GM23248 (cell line): Measurements from ENCODE around the gene RNF14. TPM values are rescaled to one million over a fixed set of nuclear protein-coding genes. Genes with fewer than 3 reads are reported as not detected.
"Not testable (repeated sequence)": the region's sequence is repeated elsewhere in the genome, so short reads cannot be mapped to it uniquely, and the experiment has no call there.

Experiments
- DNase-seq: peaks from one replicate; pipeline ENCODE4 v3.0.0-alpha.2; 2015
- H2AFZ ChIP-seq: fragments of 200-600 bp; sonication (generic); 2 replicates; pipeline ENCODE4 v1.6.1; 2016; ENCODE audit warnings: antibody characterized with exemption
- H3F3A ChIP-seq: fragments of 200-600 bp; sonication (generic); 2 replicates; pipeline ENCODE4 v1.6.1; 2016; ENCODE audit warnings: mild to moderate bottlenecking, antibody characterized with exemption, mixed run types; ENCODE audit not compliant: insufficient read depth
- H3K27ac ChIP-seq: fragments of 200-600 bp; sonication (generic); 2 replicates; pipeline ENCODE4 v1.5.1; 2016; ENCODE audit warnings: mild to moderate bottlenecking
- H3K27me3 ChIP-seq: fragments of 200-600 bp; sonication (generic); replicated peaks from 2 replicates; pipeline ENCODE4 v1.6.1; 2016; ENCODE audit warnings: mild to moderate bottlenecking; ENCODE audit not compliant: insufficient read depth
- H3K36me3 ChIP-seq: fragments of 200-600 bp; sonication (generic); 2 replicates; pipeline ENCODE4 v1.6.1; 2016; ENCODE audit warnings: low read depth, mild to moderate bottlenecking
- H3K4me1 ChIP-seq: fragments of 200-600 bp; sonication (generic); 2 replicates; pipeline ENCODE4 v1.6.1; 2016; ENCODE audit warnings: mild to moderate bottlenecking; ENCODE audit not compliant: insufficient read depth
- H3K4me2 ChIP-seq: fragments of 200-600 bp; sonication (generic); one replicate; pipeline ENCODE4 v1.6.1; 2016; ENCODE audit warnings: mild to moderate bottlenecking; ENCODE audit not compliant: unreplicated experiment
- H3K4me3 ChIP-seq: fragments of 200-600 bp; sonication (generic); 2 replicates; pipeline ENCODE4 v1.5.1; 2016; ENCODE audit warnings: mild to moderate bottlenecking
- H3K79me2 ChIP-seq: fragments of 200-600 bp; sonication (generic); 2 replicates; pipeline ENCODE4 v1.6.1; 2016; ENCODE audit warnings: mild to moderate bottlenecking; ENCODE audit not compliant: insufficient read depth
- H3K9ac ChIP-seq: fragments of 200-600 bp; sonication (generic); 2 replicates; pipeline ENCODE4 v1.6.1; 2016; ENCODE audit warnings: mild to moderate bottlenecking
- H3K9me2 ChIP-seq: fragments of 200-600 bp; sonication (generic); 2 replicates; pipeline ENCODE4 v1.6.1; 2016; ENCODE audit warnings: mixed run types, mild to moderate bottlenecking, moderate library complexity; ENCODE audit not compliant: insufficient read depth
- H3K9me3 ChIP-seq: fragments of 200-600 bp; sonication (generic); one replicate; pipeline ENCODE4 v1.6.1; 2017; ENCODE audit warnings: low read depth
- H4K20me1 ChIP-seq: fragments of 200-600 bp; sonication (generic); 2 replicates; pipeline ENCODE4 v1.6.0; 2016; ENCODE audit not compliant: insufficient read depth
- EZH2 ChIP-seq: fragments of 200-600 bp; sonication (generic); IDR thresholded peaks from 2 replicates; pipeline ENCODE4 v1.6.1; 2018; ENCODE audit warnings: antibody characterized with exemption, mild to moderate bottlenecking; ENCODE audit not compliant: insufficient read depth, poor library complexity, severe bottlenecking
- EZH2phosphoT487 ChIP-seq: fragments of 200-600 bp; sonication (generic); IDR thresholded peaks from 2 replicates; pipeline ENCODE4 v1.6.1; 2018; ENCODE audit warnings: antibody characterized with exemption, moderate library complexity, mild to moderate bottlenecking, low read depth; ENCODE audit not compliant: insufficient read depth
- WGBS, 2 experiments: methylation state at CpG; one replicate each; pipeline ENCODE4 v1.1.6; 2015 to 2017; ENCODE audit warnings: low lambda C conversion rate in 2 of 2, low coverage in 1 of 2; ENCODE audit errors: missing lambda C conversion rate in 2 of 2; 5-methylcytosine and 5-hydroxymethylcytosine counted together
- in situ Hi-C: fragments of 300-500 bp; cut with MboI; formaldehyde crosslinking; loops from 2 replicates; pipeline ENCODE4 v1.15.0; 2020
- polyA plus RNA-seq: library from polyadenylated mRNA; unstranded; fragments of >200 nt; fragmentation: Nextera tagmentation; extraction: Ambion mirVana; gene quantifications from 2 replicates; pipeline ENCODE4 v1.2.1, GENCODE V29; 2016
- total RNA-seq: library from RNA; depleted of rRNA; stranded (reverse); fragments of >200 nt; shearing (Covaris generic); gene quantifications from 2 replicates; pipeline ENCODE4 v1.2.3, GENCODE V29; 2014; rRNA removed

Gene RNF14
- total RNA-seq (101 and 110 TPM in 2 replicates), polyA plus RNA-seq (77.8 and 81.1 TPM in 2 replicates)

- in situ Hi-C loops, result no loop called here
- Histone ChIP-seq H3K9me3 (no peaks in the 10 kb centered on the region), H3K4me2 (peak within 1 kb of the TSS; percentile 87), H3K9ac (peak within 1 kb of the TSS; percentile 96), H4K20me1 (peaks cover 7% of the 10 kb centered on the region; the same call in 1 of the 2 replicates), H3K27ac (peak within 1 kb of the TSS; percentile 91), H3F3A (peaks cover 35% of the 10 kb centered on the region), H3K27me3 (no peaks in the 10 kb centered on the region), H3K36me3 (peaks cover 7% of the 10 kb centered on the region), H3K4me1 (peaks cover 21% of the 10 kb centered on the region), H3K4me3 (peak within 1 kb of the TSS; percentile 82), H3K79me2 (peaks cover 43% of the 10 kb centered on the region), H2AFZ (peak within 1 kb of the TSS; percentile 98), H3K9me2 (no peaks in the 10 kb centered on the region)
- WGBS, 2 experiments, result 1% methylated on average over 60 to 63 of the region's 63 CpGs
- DNase-seq, result peak; percentile 99
- TF ChIP-seq EZH2phosphoT487 (no peak), EZH2 (no peak)
Observed at GRCh38 chr5:141968914-141969608, at the start of gene RNF14. RNF14 (plus strand) TSS chr5:141969105; CDS start chr5:141973589, 4,484 bp downstream.

DNA sequence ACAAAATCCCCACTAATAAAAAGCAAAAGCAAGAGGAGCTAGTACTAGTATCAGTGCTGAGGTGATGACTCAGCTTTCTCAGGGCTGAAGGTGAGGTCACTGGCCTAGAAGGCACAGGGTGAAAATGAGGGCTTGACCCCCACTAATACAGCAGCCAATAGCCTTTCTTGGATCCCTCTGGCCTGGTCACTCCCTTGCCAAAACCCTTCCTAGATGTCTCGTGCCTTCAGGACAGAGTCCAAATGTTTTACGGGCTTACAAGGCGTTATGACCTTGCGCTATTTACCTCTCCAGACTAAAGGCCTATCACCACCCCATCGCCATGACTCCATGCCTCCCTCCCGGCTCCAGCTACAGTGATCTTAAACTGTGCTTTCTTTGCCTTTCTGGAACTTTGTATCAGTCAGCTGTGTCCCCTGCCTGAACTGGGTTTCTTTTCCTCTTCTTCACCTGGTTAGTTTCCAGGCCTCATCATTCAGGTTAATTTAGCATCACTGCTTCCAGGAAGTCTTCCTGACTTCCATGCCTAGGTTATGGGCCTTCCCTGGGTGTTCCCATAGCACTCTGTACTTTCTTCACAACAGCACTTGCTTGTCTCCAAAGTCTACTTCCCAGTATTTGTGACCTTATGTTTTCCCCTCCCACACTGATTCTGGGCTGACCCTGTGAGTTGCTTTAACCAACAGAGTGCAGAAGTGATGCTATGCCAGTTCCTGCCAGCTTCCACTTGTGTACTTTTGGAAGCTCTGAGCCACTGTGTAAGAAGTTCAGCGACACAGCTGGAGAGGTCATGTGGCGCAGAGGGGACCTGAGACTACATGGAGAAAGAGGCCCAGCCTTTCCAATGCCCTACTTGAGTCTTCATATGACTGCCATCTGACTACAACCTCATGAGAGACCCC lies 49.4 kb upstream of the RNF14 start:
- Histone ChIP-seq H3K79me2 (peaks cover 15% of the 10 kb centered on the region), H3K36me3 (no peaks in the 10 kb centered on the region), H4K20me1 (no peaks in the 10 kb centered on the region), H3F3A (peaks cover 6% of the 10 kb centered on the region), H3K4me3 (no peak overlapping the region), H3K27ac (no peak overlapping the region), H2AFZ (no peak overlapping the region), H3K27me3 (no peaks in the 10 kb centered on the region), H3K9me3 (no peaks in the 10 kb centered on the region), H3K4me1 (peaks cover 9% of the 10 kb centered on the region; the same call in 1 of the 2 replicates), H3K4me2 (no peak overlapping the region), H3K9me2 (no peaks in the 10 kb centered on the region), H3K9ac (no peak overlapping the region)
- WGBS, 2 experiments, result 81 to 83% methylated on average over 8 of the region's 8 CpGs
- no peak for TF ChIP-seq EZH2phosphoT487
- TF ChIP-seq EZH2, result no peak
- no peak for DNase-seq
- in situ Hi-C loops, result no loop called here

DNA sequence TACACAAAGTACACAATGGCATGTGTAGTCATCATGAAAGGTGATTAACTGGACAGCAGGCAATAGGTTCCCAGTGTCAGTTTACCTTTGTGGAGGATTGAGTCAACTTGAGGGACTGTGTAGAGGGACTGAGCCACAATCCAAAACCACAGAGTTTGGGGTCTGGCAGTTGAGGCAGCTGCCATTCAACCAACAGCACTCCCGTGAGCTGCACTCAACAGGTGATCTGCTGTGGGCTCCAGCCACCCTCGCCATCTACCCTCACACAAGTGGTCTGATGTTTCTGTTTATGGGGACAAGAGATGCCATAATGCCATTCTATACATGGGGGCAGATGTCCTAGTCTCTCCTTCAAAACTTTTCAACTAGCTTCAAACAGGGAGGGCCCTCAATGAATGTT lies 48.1 kb upstream of the RNF14 start:
- H3K9me3 ChIP-seq, result no peaks in the 10 kb centered on the region
- in situ Hi-C loops, result no loop called here
- H3K4me2 ChIP-seq, result no peak overlapping the region
- no peaks in the 10 kb centered on the region for H3K27me3 ChIP-seq
- H3F3A ChIP-seq, result peaks cover 6% of the 10 kb centered on the region
- no peak overlapping the region for H3K27ac ChIP-seq
- H3K79me2 ChIP-seq, result peaks cover 26% of the 10 kb centered on the region
- H2AFZ ChIP-seq, result no peak overlapping the region
- no peaks in the 10 kb centered on the region for H4K20me1 ChIP-seq
- peaks cover 6% of the 10 kb centered on the region; the same call in 1 of the 2 replicates for H3K36me3 ChIP-seq
- TF ChIP-seq EZH2phosphoT487, result no peak
- no peak for TF ChIP-seq EZH2
- no peak overlapping the region for H3K4me3 ChIP-seq
- no peak for DNase-seq
- H3K9ac ChIP-seq, result no peak overlapping the region
- WGBS, 2 experiments, result 57 to 69% methylated on average over 2 of the region's 2 CpGs
- peaks cover 13% of the 10 kb centered on the region; the same call in 1 of the 2 replicates for H3K4me1 ChIP-seq
- H3K9me2 ChIP-seq, result no peaks in the 10 kb centered on the region

GRCh38 chr5:141922827-141923447 lies 46.0 kb upstream of the RNF14 start:
- H3K36me3 ChIP-seq, result peaks cover 12% of the 10 kb centered on the region; the same call in 1 of the 2 replicates
- H3K4me1 ChIP-seq, result peaks cover 13% of the 10 kb centered on the region; the same call in 1 of the 2 replicates
- 63 to 64% methylated on average over 28 of the region's 28 CpGs for WGBS, 2 experiments
- H3K27ac ChIP-seq, result peak overlapping the region; percentile 98
- H4K20me1 ChIP-seq, DNase-seq, H3K9me2 ChIP-seq, H3F3A ChIP-seq, H3K27me3 ChIP-seq, in situ Hi-C loops, H3K9me3 ChIP-seq: not testable (repeated sequence)
- peak overlapping the region; percentile 95 for H3K4me2 ChIP-seq
- peaks cover 41% of the 10 kb centered on the region for H3K79me2 ChIP-seq
- H3K9ac ChIP-seq, result peak overlapping the region; percentile 97
- H2AFZ ChIP-seq, result peak overlapping the region; percentile 84
- H3K4me3 ChIP-seq, result peak overlapping the region; percentile 92
